K562 (cell line): ENCODE data around the gene HPS5.

Experiments
- ATF7 ChIP-seq: fragments of 450-650 bp; IDR thresholded peaks from 2 replicates; pipeline ENCODE4 v1.7.1; 2014; ENCODE audit warnings: mild to moderate bottlenecking, moderate library complexity
- BHLHE40 ChIP-seq: IDR thresholded peaks from 2 replicates; pipeline ENCODE4 v1.6.1; 2011; ENCODE audit warnings: low read length, improper control_type of control experiment
- CBX1 ChIP-seq: sonication (generic); IDR thresholded peaks from 2 replicates; pipeline ENCODE4 v1.6.1; 2016; ENCODE audit warnings: antibody characterized with exemption, low read depth, mild to moderate bottlenecking
- ELF1 ChIP-seq: fragments of 200-800 bp; sonication (Bioruptor generic); IDR thresholded peaks from 2 replicates; pipeline ENCODE4 v1.6.1; 2016; ENCODE audit warnings: missing genetic modification characterization, missing compliant biosample characterization
- KDM5B ChIP-seq: fragments of 200-600 bp; sonication (generic); IDR thresholded peaks from 2 replicates; pipeline ENCODE4 v1.6.1; 2012; ENCODE audit warnings: low read depth, mild to moderate bottlenecking, moderate library complexity, low read length, control low read depth, inconsistent platforms; ENCODE audit not compliant: insufficient replicate concordance
- NFE2 ChIP-seq: IDR thresholded peaks from 2 replicates; pipeline ENCODE4 v1.6.1; 2014; ENCODE audit warnings: antibody characterized with exemption, low read depth
- PCBP1 ChIP-seq: fragments of 200-400 bp; formaldehyde crosslinking; IDR thresholded peaks from 2 replicates; pipeline ENCODE4 v1.6.1; 2018; ENCODE audit warnings: mild to moderate bottlenecking, low read depth, low read length; ENCODE audit not compliant: poor library complexity, severe bottlenecking
- RAD21 ChIP-seq, 2 experiments: fragments of 250-450 bp in 1 of 2; fragments of 450-650 bp in 1 of 2; sonication (Bioruptor Pico) in 1 of 2; formaldehyde crosslinking in 1 of 2; IDR thresholded peaks in 1 of 2; conservative IDR thresholded peaks in 1 of 2; 2 replicates each; pipeline versions ENCODE4 v1.4.0 to v1.8.0; 2020 to 2022; ENCODE audit warnings: mild to moderate bottlenecking in 2 of 2, moderate library complexity in 1 of 2
- RBM15 ChIP-seq: fragments of 200-400 bp; formaldehyde crosslinking; IDR thresholded peaks from 2 replicates; pipeline ENCODE4 v1.6.1; 2018; ENCODE audit warnings: mild to moderate bottlenecking, low read length, moderate library complexity; ENCODE audit not compliant: insufficient read depth
- U2AF2 ChIP-seq: fragments of 200-400 bp; formaldehyde crosslinking; optimal IDR thresholded peaks from 2 replicates; pipeline ENCODE3; 2017; ENCODE audit warnings: low read depth, mild to moderate bottlenecking, low read length
- XRCC5 ChIP-seq: fragments of 200-400 bp; formaldehyde crosslinking; IDR thresholded peaks from 2 replicates; pipeline ENCODE4 v1.6.1; 2017; ENCODE audit warnings: low read depth, mild to moderate bottlenecking, low read length
- YY1 ChIP-seq, 3 experiments: IDR thresholded peaks; 2 replicates each; pipeline ENCODE4 v1.6.1; 2011; ENCODE audit warnings: low read length in 2 of 3, mild to moderate bottlenecking in 2 of 3, moderate library complexity in 2 of 3, borderline replicate concordance in 1 of 3, control low read depth in 1 of 3, low read depth in 1 of 3; ENCODE audit not compliant: insufficient read depth in 3 of 3, insufficient replicate concordance in 2 of 3, control insufficient read depth in 1 of 3, insufficient read length in 1 of 3; ENCODE audit errors: extremely low read depth in 1 of 3
- ZKSCAN1 ChIP-seq: fragments of 150-350 bp; IDR thresholded peaks from 2 replicates; pipeline ENCODE4 v1.6.1; 2016; ENCODE audit warnings: low read depth, low read length
- ZNF224 ChIP-seq: sonication (generic); formaldehyde crosslinking; IDR thresholded peaks from 2 replicates; pipeline ENCODE4 v1.8.0; 2022; ENCODE audit warnings: mild to moderate bottlenecking, missing genetic modification reagents

DNA sequence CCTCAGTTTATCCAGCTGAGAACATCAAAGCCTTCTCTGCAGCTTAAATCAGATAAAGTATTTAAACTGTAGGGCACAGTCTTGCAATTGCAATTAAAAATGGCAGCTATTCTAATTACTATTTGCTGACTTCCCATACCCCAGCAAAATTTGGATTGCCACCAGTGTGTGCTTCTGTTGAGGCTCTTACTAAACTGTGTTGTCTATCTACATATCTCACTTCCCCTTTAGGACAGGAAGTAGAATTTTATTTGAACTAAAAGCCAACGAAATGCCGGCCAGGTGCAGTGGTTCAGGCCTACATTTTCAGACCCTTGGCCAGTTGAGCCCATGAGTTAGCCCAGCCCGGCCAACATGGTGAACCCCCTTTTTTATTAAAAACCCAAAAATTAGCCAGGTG lies 92.4 kb downstream of the HPS5 start:
- no peak for TF ChIP-seq KDM5B
- no peak for TF ChIP-seq RAD21 (CRISPR knock-in tag; conservative IDR thresholded peaks at IDR 0.05 in 1 of 2, IDR thresholded peaks at IDR 0.05 in 1 of 2)
- no peak for TF ChIP-seq YY1 (IDR thresholded peaks at IDR 0.05; ENCODE audit: borderline replicate concordance in 1 of 3, control insufficient read depth in 1 of 3, extremely low read depth in 1 of 3, insufficient read depth in 3 of 3, insufficient read length in 1 of 3, insufficient replicate concordance in 2 of 3, low read depth in 1 of 3, low read length in 2 of 3)
- no peak for TF ChIP-seq XRCC5
- TF ChIP-seq ELF1, result no peak
- no peak for TF ChIP-seq ZKSCAN1
- no peak for TF ChIP-seq BHLHE40
- TF ChIP-seq U2AF2, result no peak
- TF ChIP-seq RBM15, result no peak
- TF ChIP-seq CBX1, result no peak
- no peak for TF ChIP-seq ZNF224
- no peak for TF ChIP-seq ATF7
- no peak for TF ChIP-seq PCBP1
- no peak for TF ChIP-seq NFE2
